Activated CD4-positive, alpha-beta T cell treated with anti-CD3 and anti-CD28 coated beads for 36 hours (primary cell): ENCODE measurements around the gene HADHB. TPM values are rescaled to one million over a fixed set of nuclear protein-coding genes. Genes with fewer than 3 reads are reported as not detected.
A peak's percentile ranks its signal among the peaks of the same experiment; 100 is the strongest.
"Not testable (repeated sequence)": the region's sequence is repeated elsewhere in the genome, so short reads cannot be mapped to it uniquely, and the experiment has no call there.

Experiments used
- ATAC-seq: fragments of 200-7000 bp; cut with Tn5 transposase; one replicate; pipeline ENCODE4 v1.10.0; 2021; ENCODE audit warnings: mild to moderate bottlenecking, moderate library complexity
- CTCF ChIA-PET: fragments of 350-600 bp; sonication (Branson Sonifier 250); formaldehyde crosslinking; loops from one replicate; lab custom pipeline; 2021; ENCODE audit warnings: antibody characterized with exemption; lab: Charles Lee
- POLR2A ChIA-PET: fragments of 350-600 bp; sonication (Branson Sonifier 250); formaldehyde crosslinking; loops from one replicate; lab custom pipeline; 2021; ENCODE audit warnings: antibody characterized with exemption, inconsistent platforms; lab: Charles Lee
- DNase-seq: peaks from one replicate; pipeline ENCODE4 v3.0.0-alpha.2; 2020
- H3K27ac Mint-ChIP-seq: one replicate; pipeline ENCODE4 v1.8.0; 2021; ENCODE audit warnings: mixed read lengths
- H3K27me3 Mint-ChIP-seq: one replicate; pipeline ENCODE4 v1.8.0; 2021; ENCODE audit warnings: mixed read lengths
- H3K36me3 Mint-ChIP-seq: one replicate; pipeline ENCODE4 v1.8.0; 2021; ENCODE audit warnings: low read depth, mixed read lengths
- H3K4me1 Mint-ChIP-seq: one replicate; pipeline ENCODE4 v1.8.0; 2021; ENCODE audit warnings: mixed read lengths
- H3K4me3 Mint-ChIP-seq: one replicate; pipeline ENCODE4 v1.8.0; 2021; ENCODE audit warnings: mild to moderate bottlenecking, moderate library complexity, mixed read lengths
- H3K9me3 Mint-ChIP-seq: one replicate; pipeline ENCODE4 v1.8.0; 2021; ENCODE audit warnings: low read depth, mixed read lengths
- intact Hi-C, 2 experiments: fragments of 100-400 bp; cut with DNase I in 1 of 2; cut with micrococcal nuclease in 1 of 2; formaldehyde crosslinking; loops; one replicate each; pipeline versions ENCODE4 v1.14.2 to v1.15.1; 2022 to 2024; cut with DNase I, micrococcal nuclease
- total RNA-seq, 2 experiments: library from RNA; stranded (reverse); gene quantifications; one replicate each; pipeline ENCODE4 v1.2.3, GENCODE V29; 2021

The HADHB gene
- total RNA-seq, 2 experiments from 2014 or later, result 71.4 to 73.4 TPM

- ATAC-seq, intact Hi-C loops, H3K4me3 Mint-ChIP-seq, H3K27me3 Mint-ChIP-seq, H3K4me1 Mint-ChIP-seq, H3K27ac Mint-ChIP-seq, POLR2A ChIA-PET, H3K36me3 Mint-ChIP-seq, DNase-seq, H3K9me3 Mint-ChIP-seq: not testable (repeated sequence)
- CTCF ChIA-PET, result interaction anchor here (0.6 to 3.2 kb wide), 3 partner anchors 11 to 140 kb away, joined by 3 to 16 read pairs (median 3); partner anchors contain the start of gene SELENOI
Measured at GRCh38 chr2:26329083-26329482, 84.3 kb downstream of the HADHB start.

GRCh38 chr2:26330114-26330549, 85.4 kb downstream of the HADHB start:
- no peak overlapping the region for H3K4me3 Mint-ChIP-seq
- H3K36me3 Mint-ChIP-seq, result no peaks in the 10 kb centered on the region
- CTCF ChIA-PET, result interaction anchor here (0.5 to 3.2 kb wide), 11 partner anchors 8 to 206 kb away, joined by 3 to 16 read pairs (median 3); partner anchors contain the start of gene SELENOI

GRCh38 chr2:26330604-26331003, 85.9 kb downstream of the HADHB start:
- H3K27me3 Mint-ChIP-seq, result no peaks in the 10 kb centered on the region
- intact Hi-C loops, result loop anchor here (1.0 to 5.0 kb wide), 9 partner anchors 33 to 379 kb away; partner anchors contain the start of genes HADHA (in 2 of the 2), HADHB (in 2 of the 2) and GAREM2 (in 1 of the 2)
- peaks cover 9% of the 10 kb centered on the region for H3K4me1 Mint-ChIP-seq
- no peaks in the 10 kb centered on the region for H3K9me3 Mint-ChIP-seq
- ATAC-seq (no peak), DNase-seq (no peak)
- ChIA-PET POLR2A (no interaction called here), CTCF (interaction anchor here (0.5 to 3.2 kb wide), 15 partner anchors 9 to 742 kb away, joined by 3 to 16 read pairs (median 3); partner anchors contain the start of gene SELENOI)
- H3K4me3 Mint-ChIP-seq, result no peak overlapping the region
- H3K36me3 Mint-ChIP-seq, result no peaks in the 10 kb centered on the region
- no peak overlapping the region for H3K27ac Mint-ChIP-seq

More at GRCh38 chr2:26330114-26330549, 85.4 kb downstream of the HADHB start:
- Mint-ChIP-seq H3K9me3 (no peaks in the 10 kb centered on the region), H3K4me1 (peaks cover 9% of the 10 kb centered on the region), H3K27ac (no peak overlapping the region), H3K27me3 (no peaks in the 10 kb centered on the region)
- POLR2A ChIA-PET, result no interaction called here
- ATAC-seq (peak; percentile 97), DNase-seq (peak; percentile 94)
- intact Hi-C loops, result loop anchor here (1.0 to 5.0 kb wide), 9 partner anchors 33 to 379 kb away; partner anchors contain the start of genes HADHA (in 2 of the 2), HADHB (in 2 of the 2) and GAREM2 (in 1 of the 2)

- intact Hi-C loops, result loop anchor here (2.0 to 5.0 kb wide), 4 partner anchors 34 to 159 kb away; partner anchors contain the start of genes GAREM2 (in 1 of the 2), HADHA (in 1 of the 2) and HADHB (in 1 of the 2)
- POLR2A ChIA-PET, ATAC-seq, H3K36me3 Mint-ChIP-seq, DNase-seq, H3K27ac Mint-ChIP-seq, H3K27me3 Mint-ChIP-seq, H3K9me3 Mint-ChIP-seq, H3K4me3 Mint-ChIP-seq: not testable (repeated sequence)
- CTCF ChIA-PET, result interaction anchor here (0.6 to 3.2 kb wide), 6 partner anchors 11 to 742 kb away, joined by 3 to 16 read pairs (median 6); partner anchors contain the start of gene SELENOI
- H3K4me1 Mint-ChIP-seq, result peaks cover 14% of the 10 kb centered on the region
Measured at GRCh38 chr2:26331321-26331720, 86.6 kb downstream of the HADHB start.

- no peak overlapping the region for H3K27ac Mint-ChIP-seq
Measured at GRCh38 chr2:26333293-26333692, 88.6 kb downstream of the HADHB start.

GRCh38 chr2:26335231-26335630, 90.5 kb downstream of the HADHB start:
- H3K36me3 Mint-ChIP-seq, result peaks cover 2% of the 10 kb centered on the region
- DNase-seq (no peak), ATAC-seq (no peak)
- peaks cover 16% of the 10 kb centered on the region for H3K4me1 Mint-ChIP-seq
- no peaks in the 10 kb centered on the region for H3K9me3 Mint-ChIP-seq
- no peak overlapping the region for H3K27ac Mint-ChIP-seq
- H3K27me3 Mint-ChIP-seq, result no peaks in the 10 kb centered on the region
- intact Hi-C loops, result no loop called here
- H3K4me3 Mint-ChIP-seq, result no peak overlapping the region
- POLR2A ChIA-PET, result no interaction called here
- CTCF ChIA-PET, result interaction anchor here (1.1 kb wide), 1 partner anchor 21 kb away, joined by 3 read pairs; no protein-coding TSS in a partner anchor

More at GRCh38 chr2:26333293-26333692, 88.6 kb downstream of the HADHB start:
- Mint-ChIP-seq H3K27me3 (no peaks in the 10 kb centered on the region), H3K36me3 (no peaks in the 10 kb centered on the region), H3K4me1 (peaks cover 23% of the 10 kb centered on the region), H3K9me3 (no peaks in the 10 kb centered on the region), H3K4me3 (no peak overlapping the region)
- ChIA-PET CTCF (interaction anchor here (1.3 kb wide), 1 partner anchor 13 kb away, joined by 8 read pairs; the partner anchor contains the start of genes ADGRF3 and SELENOI), POLR2A (no interaction called here)
- DNase-seq (no peak), ATAC-seq (no peak)
- intact Hi-C loops, result loop anchor here (5.0 kb wide), 3 partner anchors 36 to 161 kb away; partner anchors contain the start of gene GAREM2 (in 1 of the 2)

GRCh38 chr2:26336719-26337118, 92.0 kb downstream of the HADHB start:
- Mint-ChIP-seq H3K27me3 (no peaks in the 10 kb centered on the region), H3K4me1 (peaks cover 14% of the 10 kb centered on the region), H3K9me3 (no peaks in the 10 kb centered on the region), H3K4me3 (no peak overlapping the region), H3K27ac (no peak overlapping the region), H3K36me3 (peaks cover 2% of the 10 kb centered on the region)
- intact Hi-C loops, result no loop called here
- ATAC-seq (peak; percentile 83), DNase-seq (no peak)
- ChIA-PET CTCF (interaction anchor here (0.7 kb wide), 1 partner anchor 91 kb away, joined by 3 read pairs; no protein-coding TSS in a partner anchor), POLR2A (no interaction called here)

- DNase-seq (no peak), ATAC-seq (no peak)
- Mint-ChIP-seq H3K36me3 (peaks cover 2% of the 10 kb centered on the region), H3K27ac (no peak overlapping the region), H3K4me1 (peaks cover 14% of the 10 kb centered on the region), H3K27me3 (no peaks in the 10 kb centered on the region), H3K4me3 (no peak overlapping the region), H3K9me3 (no peaks in the 10 kb centered on the region)
- ChIA-PET CTCF (interaction anchor here (0.7 kb wide), 1 partner anchor 92 kb away, joined by 3 read pairs; no protein-coding TSS in a partner anchor), POLR2A (interaction anchor here (1.1 kb wide), 1 partner anchor 8 kb away, joined by 3 read pairs; the partner anchor contains the start of gene SELENOI)
- intact Hi-C loops, result no loop called here
Measured at GRCh38 chr2:26337298-26337697, 92.6 kb downstream of the HADHB start.

Other genes with a start within 250 kb of the HADHB start
- gene RAB10, start 210.9 kb upstream of the HADHB start, total RNA-seq, result 100 to 1,000 TPM; 103 to 160 TPM
- gene GAREM2, start 71.9 kb upstream of the HADHB start, total RNA-seq, result 1 to 10 TPM; 3.2 to 5.7 TPM
- gene HADHA, start 307 bp upstream of the HADHB start, total RNA-seq, result 100 to 1,000 TPM; 149 to 154 TPM
- 10 to 100 TPM; 26.5 to 42.3 TPM for gene SELENOI, start 101.2 kb downstream of the HADHB start, total RNA-seq
- gene ADGRF3, start 101.8 kb downstream of the HADHB start, total RNA-seq, result 1 to 10 TPM; 3.1 to 4.1 TPM
- gene DRC1, start 157.0 kb downstream of the HADHB start, total RNA-seq, result not detected
- gene OTOF, start 233.2 kb downstream of the HADHB start, total RNA-seq, result 1 to 10 TPM; 1.9 to 2.3 TPM